WTC11 (cell line): ENCODE data around the gene GRAMD2A. TPM values are rescaled to one million over a fixed set of nuclear protein-coding genes. Genes with fewer than 3 reads are reported as not detected.

Source experiments
- ATAC-seq: fragments of 200-7000 bp; cut with Tn5 transposase; 2 replicates; pipeline ENCODE4 v1.10.0; 2021; ENCODE audit warnings: mild to moderate bottlenecking, moderate library complexity
- CTCF ChIA-PET: fragments of 300-600 bp; sonication (Branson Sonifier 250); formaldehyde crosslinking; loops from one replicate; lab custom pipeline; 2021; ENCODE audit warnings: antibody characterized with exemption; lab: Charles Lee
- POLR2A ChIA-PET: fragments of 350-600 bp; sonication (Branson Sonifier 250); formaldehyde crosslinking; loops from one replicate; lab custom pipeline; 2021; ENCODE audit warnings: antibody characterized with exemption; lab: Charles Lee
- DNase-seq: peaks from one replicate; pipeline ENCODE4 v3.0.0; 2021; ENCODE audit warnings: low spot score
- H3K27ac Mint-ChIP-seq: 2 replicates; pipeline ENCODE4 v1.8.0; 2021; ENCODE audit warnings: mixed read lengths
- H3K27me3 Mint-ChIP-seq: 2 replicates; pipeline ENCODE4 v1.8.0; 2021; ENCODE audit warnings: low read depth, mild to moderate bottlenecking, moderate library complexity, mixed read lengths
- H3K36me3 Mint-ChIP-seq: 2 replicates; pipeline ENCODE4 v1.8.0; 2021; ENCODE audit warnings: mixed read lengths
- H3K4me1 Mint-ChIP-seq: 2 replicates; pipeline ENCODE4 v1.8.0; 2022; ENCODE audit warnings: mixed read lengths
- H3K4me3 Mint-ChIP-seq: 2 replicates; pipeline ENCODE4 v1.8.0; 2021; ENCODE audit warnings: mild to moderate bottlenecking, moderate library complexity, mixed read lengths
- H3K9me3 Mint-ChIP-seq: 2 replicates; pipeline ENCODE4 v1.8.0; 2021; ENCODE audit warnings: mixed read lengths
- ATF1 ChIP-seq: sonication (generic); formaldehyde crosslinking; IDR thresholded peaks from 2 replicates; pipeline ENCODE4 v1.8.1; 2023; ENCODE audit warnings: mild to moderate bottlenecking, moderate library complexity, missing genetic modification reagents
- ELF4 ChIP-seq: sonication (generic); formaldehyde crosslinking; IDR thresholded peaks from 2 replicates; pipeline ENCODE4 v1.8.1; 2022; ENCODE audit warnings: low read depth, mild to moderate bottlenecking, moderate library complexity, missing genetic modification reagents
- EMX1 ChIP-seq: fragments of 250-450 bp; sonication (Bioruptor Pico); IDR thresholded peaks from 2 replicates; pipeline ENCODE4 v1.8.0; 2021; ENCODE audit warnings: mild to moderate bottlenecking
- ESRRA ChIP-seq: sonication (generic); formaldehyde crosslinking; IDR thresholded peaks from 2 replicates; pipeline ENCODE4 v1.8.1; 2022; ENCODE audit warnings: mild to moderate bottlenecking, missing genetic modification reagents, borderline replicate concordance
- GRHL2 ChIP-seq: fragments of 250-450 bp; sonication (Bioruptor Pico); IDR thresholded peaks from 2 replicates; pipeline ENCODE4 v1.8.0; 2022; ENCODE audit warnings: mild to moderate bottlenecking, moderate library complexity; ENCODE audit not compliant: insufficient replicate concordance, severe bottlenecking
- JUN ChIP-seq: sonication (generic); formaldehyde crosslinking; IDR thresholded peaks from 2 replicates; pipeline ENCODE4 v1.8.0; 2023; ENCODE audit warnings: mild to moderate bottlenecking, missing genetic modification reagents
- MXD4 ChIP-seq: fragments of 250-450 bp; sonication (Bioruptor Pico); IDR thresholded peaks from 2 replicates; pipeline ENCODE4 v1.8.0; 2021; ENCODE audit warnings: mild to moderate bottlenecking, moderate library complexity, borderline replicate concordance
- NFYB ChIP-seq: sonication (generic); formaldehyde crosslinking; conservative IDR thresholded peaks from 2 replicates; pipeline ENCODE4 v1.8.0; 2022; ENCODE audit warnings: low read depth, missing genetic modification reagents
- NR1H2 ChIP-seq: sonication (generic); formaldehyde crosslinking; IDR thresholded peaks from 2 replicates; pipeline ENCODE4 v1.9.0; 2021; ENCODE audit warnings: mild to moderate bottlenecking, moderate library complexity, missing genetic modification reagents
- NR3C1 ChIP-seq: sonication (generic); formaldehyde crosslinking; conservative IDR thresholded peaks from 2 replicates; pipeline ENCODE4 v1.8.1; 2023; ENCODE audit warnings: low read depth, mild to moderate bottlenecking, missing genetic modification reagents
- OVOL2 ChIP-seq: fragments of 250-450 bp; sonication (Bioruptor Pico); IDR thresholded peaks from 2 replicates; pipeline ENCODE4 v1.9.0; 2021; ENCODE audit warnings: mild to moderate bottlenecking, borderline replicate concordance
- PRRX2 ChIP-seq: fragments of 250-450 bp; sonication (Bioruptor Pico); IDR thresholded peaks from 2 replicates; pipeline ENCODE4 v1.8.0; 2021; ENCODE audit warnings: mild to moderate bottlenecking
- SMAD3 ChIP-seq: sonication (generic); formaldehyde crosslinking; IDR thresholded peaks from 2 replicates; pipeline ENCODE4 v1.8.0; 2022; ENCODE audit warnings: missing genetic modification reagents, mild to moderate bottlenecking, borderline replicate concordance
- SMAD4 ChIP-seq: sonication (generic); formaldehyde crosslinking; IDR thresholded peaks from 2 replicates; pipeline ENCODE4 v1.8.0; 2022; ENCODE audit warnings: mild to moderate bottlenecking, missing genetic modification reagents
- SOX15 ChIP-seq: fragments of 250-450 bp; sonication (Bioruptor Pico); IDR thresholded peaks from 2 replicates; pipeline ENCODE4 v1.9.0; 2021; ENCODE audit warnings: mild to moderate bottlenecking
- TEAD4 ChIP-seq: sonication (generic); formaldehyde crosslinking; IDR thresholded peaks from 2 replicates; pipeline ENCODE4 v1.8.0; 2022; ENCODE audit warnings: mild to moderate bottlenecking, missing genetic modification reagents
- ZNF263 ChIP-seq: sonication (generic); formaldehyde crosslinking; IDR thresholded peaks from 2 replicates; pipeline ENCODE4 v1.8.1; 2022; ENCODE audit warnings: low read depth, mild to moderate bottlenecking, moderate library complexity, missing genetic modification reagents
- ZNF416 ChIP-seq: fragments of 250-450 bp; sonication (Bioruptor Pico); IDR thresholded peaks from 2 replicates; pipeline ENCODE4 v1.9.0; 2021; ENCODE audit warnings: mild to moderate bottlenecking, inconsistent platforms
- ZNF423 ChIP-seq: fragments of 250-450 bp; sonication (Bioruptor Pico); IDR thresholded peaks from 2 replicates; pipeline ENCODE4 v2.1.2; 2022; ENCODE audit warnings: mild to moderate bottlenecking, moderate library complexity
- ZNF671 ChIP-seq: fragments of 250-450 bp; sonication (Bioruptor Pico); IDR thresholded peaks from 2 replicates; pipeline ENCODE4 v1.8.0; 2021; ENCODE audit warnings: mild to moderate bottlenecking
- total RNA-seq: library from RNA; stranded (reverse); gene quantifications from 3 replicates; pipeline ENCODE4 v1.2.3, GENCODE V29; 2021
- TF ChIP-seq, protein P1 (sequence below): sonication (generic); formaldehyde crosslinking; IDR thresholded peaks from 2 replicates; pipeline ENCODE4 v1.8.0; 2023; ENCODE audit warnings: mild to moderate bottlenecking, missing genetic modification reagents
- TF ChIP-seq, protein P2 (sequence below): sonication (generic); formaldehyde crosslinking; IDR thresholded peaks from 2 replicates; pipeline ENCODE4 v1.8.0; 2022; ENCODE audit warnings: mild to moderate bottlenecking, missing genetic modification reagents
- TF ChIP-seq, protein P3 (sequence below): sonication (generic); formaldehyde crosslinking; IDR thresholded peaks from 2 replicates; pipeline ENCODE4 v1.8.1; 2022; ENCODE audit warnings: mild to moderate bottlenecking, moderate library complexity, missing genetic modification reagents
- TF ChIP-seq, protein P4 (sequence below): sonication (generic); formaldehyde crosslinking; IDR thresholded peaks from 2 replicates; pipeline ENCODE4 v1.8.0; 2023; ENCODE audit warnings: missing genetic modification reagents
- TF ChIP-seq, protein P5 (sequence below): sonication (generic); formaldehyde crosslinking; IDR thresholded peaks from 2 replicates; pipeline ENCODE4 v1.8.1; 2023; ENCODE audit warnings: mild to moderate bottlenecking, missing genetic modification reagents, moderate library complexity
- TF ChIP-seq, protein P6 (sequence below): fragments of 200-600 bp; IDR thresholded peaks from 2 replicates; pipeline ENCODE4 v1.8.0; 2022; ENCODE audit warnings: antibody characterized with exemption

GRAMD2A gene
- total RNA-seq, 1 experiment from 2014 or later: 1.9 TPM

DNA sequence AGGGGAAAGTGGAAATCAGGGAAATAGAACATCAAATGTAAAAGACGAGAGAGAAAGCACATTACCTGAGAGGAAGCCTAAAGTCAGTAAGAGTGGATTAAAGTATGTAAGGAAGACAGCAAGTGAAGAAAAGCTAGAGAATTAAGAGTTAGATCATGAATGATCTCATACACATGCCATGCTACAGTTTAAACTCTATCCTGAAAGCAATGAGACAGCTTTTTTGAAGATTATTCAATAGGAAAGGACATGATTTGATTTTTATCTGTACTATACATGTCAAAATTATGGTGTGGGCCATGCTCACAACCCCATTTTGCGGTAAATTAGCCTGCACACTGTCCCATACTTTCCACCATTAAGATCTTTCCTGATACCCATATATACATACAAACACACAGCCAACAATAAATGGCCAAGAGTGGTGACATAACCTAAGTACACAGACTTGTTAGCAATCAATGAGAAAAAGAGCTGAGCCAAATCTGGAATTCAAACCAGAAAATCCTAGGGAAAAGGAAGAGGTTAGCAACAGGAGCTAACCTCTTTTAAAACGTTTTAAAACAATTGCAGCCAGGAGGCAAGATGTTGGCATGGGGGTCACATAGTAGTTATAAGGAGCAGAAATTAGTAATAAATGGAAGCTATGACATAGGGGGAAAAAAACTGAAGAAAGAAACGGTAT, 84.1 kb downstream of the GRAMD2A start (continued):
- TF ChIP-seq, protein P1, sequence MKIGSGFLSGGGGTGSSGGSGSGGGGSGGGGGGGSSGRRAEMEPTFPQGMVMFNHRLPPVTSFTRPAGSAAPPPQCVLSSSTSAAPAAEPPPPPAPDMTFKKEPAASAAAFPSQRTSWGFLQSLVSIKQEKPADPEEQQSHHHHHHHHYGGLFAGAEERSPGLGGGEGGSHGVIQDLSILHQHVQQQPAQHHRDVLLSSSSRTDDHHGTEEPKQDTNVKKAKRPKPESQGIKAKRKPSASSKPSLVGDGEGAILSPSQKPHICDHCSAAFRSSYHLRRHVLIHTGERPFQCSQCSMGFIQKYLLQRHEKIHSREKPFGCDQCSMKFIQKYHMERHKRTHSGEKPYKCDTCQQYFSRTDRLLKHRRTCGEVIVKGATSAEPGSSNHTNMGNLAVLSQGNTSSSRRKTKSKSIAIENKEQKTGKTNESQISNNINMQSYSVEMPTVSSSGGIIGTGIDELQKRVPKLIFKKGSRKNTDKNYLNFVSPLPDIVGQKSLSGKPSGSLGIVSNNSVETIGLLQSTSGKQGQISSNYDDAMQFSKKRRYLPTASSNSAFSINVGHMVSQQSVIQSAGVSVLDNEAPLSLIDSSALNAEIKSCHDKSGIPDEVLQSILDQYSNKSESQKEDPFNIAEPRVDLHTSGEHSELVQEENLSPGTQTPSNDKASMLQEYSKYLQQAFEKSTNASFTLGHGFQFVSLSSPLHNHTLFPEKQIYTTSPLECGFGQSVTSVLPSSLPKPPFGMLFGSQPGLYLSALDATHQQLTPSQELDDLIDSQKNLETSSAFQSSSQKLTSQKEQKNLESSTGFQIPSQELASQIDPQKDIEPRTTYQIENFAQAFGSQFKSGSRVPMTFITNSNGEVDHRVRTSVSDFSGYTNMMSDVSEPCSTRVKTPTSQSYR (CRISPR knock-in tag): no peak

DNA sequence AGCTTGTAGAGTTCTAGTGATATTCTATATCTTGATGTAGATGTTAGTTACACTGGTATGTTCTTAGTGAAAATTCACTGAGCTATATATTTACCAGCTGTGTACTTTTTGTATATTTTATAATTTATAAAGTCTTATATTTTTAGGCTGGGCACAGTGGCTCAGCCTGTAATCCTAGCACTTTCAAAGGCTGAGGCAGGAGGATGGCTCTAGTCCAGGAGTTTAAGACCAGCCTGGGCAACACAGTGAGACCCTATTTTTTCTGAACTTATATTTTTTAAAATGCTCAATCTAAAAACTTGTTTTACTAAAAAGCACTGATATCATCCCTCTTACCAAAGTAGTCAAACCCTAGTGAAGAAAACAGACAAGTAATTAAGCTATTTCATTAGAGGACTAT, 84.8 kb downstream of the GRAMD2A start:
- no peak overlapping the region for H3K27ac Mint-ChIP-seq
- ATAC-seq (no peak), DNase-seq (no peak)
- H3K9me3 Mint-ChIP-seq: no peaks in the 10 kb centered on the region
- H3K4me1 Mint-ChIP-seq: peaks cover 11% of the 10 kb centered on the region
- no peaks in the 10 kb centered on the region for H3K36me3 Mint-ChIP-seq
- CTCF ChIA-PET: no interaction called here
- no peaks in the 10 kb centered on the region for H3K27me3 Mint-ChIP-seq
- no peak overlapping the region for H3K4me3 Mint-ChIP-seq
- no peak for TF ChIP-seq ATF1
- no peak for TF ChIP-seq SOX15
- no peak for TF ChIP-seq OVOL2
- TF ChIP-seq PRRX2 (CRISPR knock-in tag): no peak
- TF ChIP-seq EMX1 (CRISPR knock-in tag): no peak
- no peak for TF ChIP-seq ESRRA
- TF ChIP-seq, protein P2, sequence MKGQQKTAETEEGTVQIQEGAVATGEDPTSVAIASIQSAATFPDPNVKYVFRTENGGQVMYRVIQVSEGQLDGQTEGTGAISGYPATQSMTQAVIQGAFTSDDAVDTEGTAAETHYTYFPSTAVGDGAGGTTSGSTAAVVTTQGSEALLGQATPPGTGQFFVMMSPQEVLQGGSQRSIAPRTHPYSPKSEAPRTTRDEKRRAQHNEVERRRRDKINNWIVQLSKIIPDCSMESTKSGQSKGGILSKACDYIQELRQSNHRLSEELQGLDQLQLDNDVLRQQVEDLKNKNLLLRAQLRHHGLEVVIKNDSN: no peak
- TF ChIP-seq NR3C1 (CRISPR knock-in tag): no peak
- TF ChIP-seq ZNF263 (CRISPR knock-in tag): no peak
- TF ChIP-seq ZNF671 (CRISPR knock-in tag): no peak
- no peak for TF ChIP-seq ZNF416 (CRISPR knock-in tag)
- POLR2A ChIA-PET: no interaction called here

DNA sequence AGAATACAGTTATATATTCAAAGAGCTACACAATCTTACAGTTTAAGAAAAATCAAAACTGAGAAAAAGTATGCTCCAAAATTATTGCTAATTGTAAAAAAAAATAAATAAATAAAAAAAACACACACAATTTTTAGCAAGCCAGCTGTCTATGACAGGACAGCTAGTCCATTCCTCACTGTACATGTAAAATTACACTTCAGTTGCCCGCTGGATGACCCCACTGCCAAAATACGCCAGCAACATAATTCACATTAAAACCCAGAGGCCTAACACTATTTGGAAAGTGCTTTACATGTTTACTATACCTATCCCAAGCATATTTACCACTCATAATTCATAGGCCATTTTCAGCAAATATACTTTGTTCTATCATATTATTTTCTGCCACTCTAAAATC, 85.5 kb downstream of the GRAMD2A start:
- ATAC-seq: no peak
- Mint-ChIP-seq H3K9me3 (no peaks in the 10 kb centered on the region), H3K36me3 (no peaks in the 10 kb centered on the region), H3K4me1 (peaks cover 11% of the 10 kb centered on the region), H3K4me3 (no peak overlapping the region), H3K27me3 (no peaks in the 10 kb centered on the region), H3K27ac (no peak overlapping the region)
- CTCF ChIA-PET: no interaction called here
- POLR2A ChIA-PET: no interaction called here
- DNase-seq: no peak
- TF ChIP-seq GRHL2 (CRISPR knock-in tag): no peak
- TF ChIP-seq, protein P3, sequence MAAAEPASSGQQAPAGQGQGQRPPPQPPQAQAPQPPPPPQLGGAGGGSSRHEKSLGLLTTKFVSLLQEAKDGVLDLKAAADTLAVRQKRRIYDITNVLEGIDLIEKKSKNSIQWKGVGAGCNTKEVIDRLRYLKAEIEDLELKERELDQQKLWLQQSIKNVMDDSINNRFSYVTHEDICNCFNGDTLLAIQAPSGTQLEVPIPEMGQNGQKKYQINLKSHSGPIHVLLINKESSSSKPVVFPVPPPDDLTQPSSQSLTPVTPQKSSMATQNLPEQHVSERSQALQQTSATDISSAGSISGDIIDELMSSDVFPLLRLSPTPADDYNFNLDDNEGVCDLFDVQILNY (CRISPR knock-in tag): no peak
- no peak for TF ChIP-seq OVOL2
- TF ChIP-seq SOX15: no peak
- no peak for TF ChIP-seq JUN
- TF ChIP-seq SMAD4 (CRISPR knock-in tag): no peak
- TF ChIP-seq TEAD4 (CRISPR knock-in tag): no peak
- TF ChIP-seq, all 79 proteins: peak for 0

DNA sequence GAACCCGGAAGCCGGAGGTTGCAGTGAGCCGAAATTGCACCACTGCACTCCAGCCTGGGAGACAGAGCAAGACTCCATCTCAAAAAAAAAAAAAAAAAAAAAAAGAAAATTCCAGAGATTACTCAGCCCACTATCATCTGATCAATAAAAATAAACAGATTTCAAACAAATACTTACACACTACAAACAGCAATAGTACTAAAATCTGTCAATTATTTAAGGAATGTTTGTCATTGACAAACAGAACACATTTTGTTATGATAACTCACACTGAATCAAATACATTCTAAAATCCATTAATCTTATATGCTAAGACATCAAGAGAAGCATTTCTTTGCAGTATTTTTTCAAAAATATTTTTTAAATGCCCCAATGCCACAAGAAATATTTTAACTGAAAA, 87.2 kb downstream of the GRAMD2A start:
- ChIA-PET POLR2A (no interaction called here), CTCF (interaction anchor here (0.7 to 1.2 kb wide), 2 partner anchors 8 to 45 kb away, joined by 3 to 4 read pairs; partner anchors contain the start of gene SENP8)
- H3K9me3 Mint-ChIP-seq: no peaks in the 10 kb centered on the region
- no peaks in the 10 kb centered on the region; the same call in 1 of the 2 replicates for H3K4me1 Mint-ChIP-seq
- no peaks in the 10 kb centered on the region for H3K36me3 Mint-ChIP-seq
- no peaks in the 10 kb centered on the region for H3K27me3 Mint-ChIP-seq
- H3K27ac Mint-ChIP-seq: no peak overlapping the region
- ATAC-seq (no peak), DNase-seq (no peak)
- H3K4me3 Mint-ChIP-seq: no peak overlapping the region
- TF ChIP-seq NR1H2 (CRISPR knock-in tag): no peak
- no peak for TF ChIP-seq SMAD3 (CRISPR knock-in tag)
- TF ChIP-seq, protein P4, sequence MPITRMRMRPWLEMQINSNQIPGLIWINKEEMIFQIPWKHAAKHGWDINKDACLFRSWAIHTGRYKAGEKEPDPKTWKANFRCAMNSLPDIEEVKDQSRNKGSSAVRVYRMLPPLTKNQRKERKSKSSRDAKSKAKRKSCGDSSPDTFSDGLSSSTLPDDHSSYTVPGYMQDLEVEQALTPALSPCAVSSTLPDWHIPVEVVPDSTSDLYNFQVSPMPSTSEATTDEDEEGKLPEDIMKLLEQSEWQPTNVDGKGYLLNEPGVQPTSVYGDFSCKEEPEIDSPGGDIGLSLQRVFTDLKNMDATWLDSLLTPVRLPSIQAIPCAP (CRISPR knock-in tag): no peak
- TF ChIP-seq, protein P5, sequence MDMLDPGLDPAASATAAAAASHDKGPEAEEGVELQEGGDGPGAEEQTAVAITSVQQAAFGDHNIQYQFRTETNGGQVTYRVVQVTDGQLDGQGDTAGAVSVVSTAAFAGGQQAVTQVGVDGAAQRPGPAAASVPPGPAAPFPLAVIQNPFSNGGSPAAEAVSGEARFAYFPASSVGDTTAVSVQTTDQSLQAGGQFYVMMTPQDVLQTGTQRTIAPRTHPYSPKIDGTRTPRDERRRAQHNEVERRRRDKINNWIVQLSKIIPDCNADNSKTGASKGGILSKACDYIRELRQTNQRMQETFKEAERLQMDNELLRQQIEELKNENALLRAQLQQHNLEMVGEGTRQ (CRISPR knock-in tag): no peak
- no peak for TF ChIP-seq NFYB (CRISPR knock-in tag)
- no peak for TF ChIP-seq ELF4 (CRISPR knock-in tag)
- TF ChIP-seq, protein P6, sequence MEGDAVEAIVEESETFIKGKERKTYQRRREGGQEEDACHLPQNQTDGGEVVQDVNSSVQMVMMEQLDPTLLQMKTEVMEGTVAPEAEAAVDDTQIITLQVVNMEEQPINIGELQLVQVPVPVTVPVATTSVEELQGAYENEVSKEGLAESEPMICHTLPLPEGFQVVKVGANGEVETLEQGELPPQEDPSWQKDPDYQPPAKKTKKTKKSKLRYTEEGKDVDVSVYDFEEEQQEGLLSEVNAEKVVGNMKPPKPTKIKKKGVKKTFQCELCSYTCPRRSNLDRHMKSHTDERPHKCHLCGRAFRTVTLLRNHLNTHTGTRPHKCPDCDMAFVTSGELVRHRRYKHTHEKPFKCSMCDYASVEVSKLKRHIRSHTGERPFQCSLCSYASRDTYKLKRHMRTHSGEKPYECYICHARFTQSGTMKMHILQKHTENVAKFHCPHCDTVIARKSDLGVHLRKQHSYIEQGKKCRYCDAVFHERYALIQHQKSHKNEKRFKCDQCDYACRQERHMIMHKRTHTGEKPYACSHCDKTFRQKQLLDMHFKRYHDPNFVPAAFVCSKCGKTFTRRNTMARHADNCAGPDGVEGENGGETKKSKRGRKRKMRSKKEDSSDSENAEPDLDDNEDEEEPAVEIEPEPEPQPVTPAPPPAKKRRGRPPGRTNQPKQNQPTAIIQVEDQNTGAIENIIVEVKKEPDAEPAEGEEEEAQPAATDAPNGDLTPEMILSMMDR: no peak
- TF ChIP-seq MXD4 (CRISPR knock-in tag): no peak
- TF ChIP-seq ZNF423 (CRISPR knock-in tag): no peak
